Liver (tissue), 9 donors: ENCODE results near the gene RFPL2. TPM values are rescaled to one million over a fixed set of nuclear protein-coding genes. Genes with fewer than 3 reads are reported as not detected.
"Not testable (repeated sequence)": the region's sequence is repeated elsewhere in the genome, so short reads cannot be mapped to it uniquely, and the experiment has no call there.

ENCODE experiments used
- DNase-seq: peaks from one replicate; pipeline ENCODE4 v3.0.0-alpha.2; 2017; ENCODE audit warnings: low spot score
- H3K27ac ChIP-seq, 2 donors: one replicate each; pipeline ENCODE4 v1.7.0; 2013; ENCODE audit warnings: inconsistent platforms in 2 of 2, low read length in 2 of 2, control low read depth in 1 of 2, low read depth in 1 of 2, mild to moderate bottlenecking in 1 of 2
- H3K27me3 ChIP-seq, 4 donors: one replicate each; pipeline versions ENCODE4 v1.6.1 to v1.7.0; 2013; ENCODE audit warnings: low read length in 3 of 4, inconsistent platforms in 1 of 4, mild to moderate bottlenecking in 1 of 4, moderate library complexity in 1 of 4; ENCODE audit not compliant: control insufficient read depth in 4 of 4, insufficient read depth in 4 of 4
- H3K36me3 ChIP-seq, 4 donors: one replicate each; pipeline versions ENCODE4 v1.6.1 to v1.7.0; 2013; ENCODE audit warnings: low read length in 3 of 4, mild to moderate bottlenecking in 3 of 4, low read depth in 1 of 4, moderate library complexity in 1 of 4; ENCODE audit not compliant: control insufficient read depth in 4 of 4, insufficient read depth in 3 of 4
- H3K4me1 ChIP-seq, 4 donors: one replicate each; pipeline versions ENCODE4 v1.6.1 to v1.7.0; 2013; ENCODE audit warnings: low read length in 3 of 4, mild to moderate bottlenecking in 3 of 4, moderate library complexity in 1 of 4; ENCODE audit not compliant: control insufficient read depth in 4 of 4, insufficient read depth in 4 of 4
- H3K4me3 ChIP-seq, 3 donors: one replicate each; pipeline versions ENCODE4 v1.6.1 to v1.7.0; 2013; ENCODE audit warnings: low read length in 3 of 3, control low read depth in 1 of 3, low read depth in 1 of 3, mild to moderate bottlenecking in 1 of 3
- H3K9ac ChIP-seq, 2 donors: one replicate each; pipeline ENCODE4 v1.7.0; 2013; ENCODE audit warnings: low read length in 2 of 2, mild to moderate bottlenecking in 2 of 2, moderate library complexity in 2 of 2, control low read depth in 1 of 2, low read depth in 1 of 2
- H3K9me3 ChIP-seq, 4 donors: one replicate each; pipeline versions ENCODE4 v1.6.1 to v1.7.0; 2013; ENCODE audit warnings: low read length in 3 of 4; ENCODE audit not compliant: control insufficient read depth in 4 of 4
- FOXA1 ChIP-seq: IDR thresholded peaks from 2 replicates; pipeline ENCODE4 v1.6.1; 2016; ENCODE audit warnings: antibody characterized with exemption
- FOXA2 ChIP-seq: IDR thresholded peaks from 2 replicates; pipeline ENCODE4 v1.6.1; 2016; ENCODE audit warnings: antibody characterized with exemption
- GABPA ChIP-seq, 2 donors: IDR thresholded peaks in 1 of 2; conservative IDR thresholded peaks in 1 of 2; 2 replicates each; pipeline ENCODE4 v1.6.1; 2016; ENCODE audit warnings: antibody characterized with exemption in 2 of 2, mild to moderate bottlenecking in 1 of 2, moderate library complexity in 1 of 2
- HNF4A ChIP-seq, 2 donors: conservative IDR thresholded peaks; 2 replicates each; pipeline ENCODE4 v1.6.1; 2016; ENCODE audit warnings: antibody characterized with exemption in 2 of 2, mild to moderate bottlenecking in 2 of 2
- HNF4G ChIP-seq: IDR thresholded peaks from 2 replicates; pipeline ENCODE4 v1.6.1; 2016; ENCODE audit warnings: antibody characterized with exemption
- RAD21 ChIP-seq, 2 donors: IDR thresholded peaks; 2 replicates each; pipeline ENCODE4 v1.6.1; 2016; ENCODE audit warnings: antibody characterized with exemption in 2 of 2, mild to moderate bottlenecking in 2 of 2
- REST ChIP-seq: IDR thresholded peaks from 2 replicates; pipeline ENCODE4 v1.6.1; 2016; ENCODE audit warnings: antibody characterized with exemption, mild to moderate bottlenecking
- RXRA ChIP-seq, 2 donors: IDR thresholded peaks; 2 replicates each; pipeline ENCODE4 v1.6.1; 2017 to 2018; ENCODE audit warnings: antibody characterized with exemption in 2 of 2, mild to moderate bottlenecking in 1 of 2
- YY1 ChIP-seq: IDR thresholded peaks from 2 replicates; pipeline ENCODE4 v1.6.1; 2016; ENCODE audit warnings: antibody characterized with exemption, mild to moderate bottlenecking
- WGBS: extraction: QIAGEN DNeasy Blood & Tissue Kit; methylation state at CpG from one replicate; pipeline ENCODE4 v1.1.7; 2013; 5-methylcytosine and 5-hydroxymethylcytosine counted together
- polyA plus RNA-seq, 2 donors: library from polyadenylated mRNA; stranded (reverse) in 1 of 2; unstranded in 1 of 2; fragments of 200-250 nt in 1 of 2; fragments of >200 nt in 1 of 2; fragmentation: Nextera tagmentation in 1 of 2; extraction: Ambion mirVana in 1 of 2; gene quantifications; one replicate each; pipeline versions ENCODE4 v1.2.1 to v1.2.3, GENCODE V29; 2013 to 2015
- total RNA-seq, 2 donors: library from RNA; depleted of rRNA; stranded (reverse); fragments of >200 nt; gene quantifications; one replicate each; pipeline ENCODE4 v1.2.3, GENCODE V29; 2014
- TF ChIP-seq, protein P1 (sequence below): IDR thresholded peaks from 2 replicates; pipeline ENCODE4 v1.6.1; 2016; ENCODE audit warnings: antibody characterized with exemption
- donor health status: healthy.
- donor health status: healthy.
- donor health status: healthy.
- donor health status: healthy.
- donor health status: healthy.

RFPL2 gene
- total and polyA plus RNA-seq, 4 donors, result under 0.01 to 0.98 (median 0.07) TPM; not detected in 1

- TF ChIP-seq REST (no peak), GABPA (IDR thresholded peaks at IDR 0.05 in 1 of 2, conservative IDR thresholded peaks at IDR 0.05 in 1 of 2) (no peak), HNF4G (no peak), RXRA (IDR thresholded peaks at IDR 0.05) (no peak), YY1 (no peak)
- TF ChIP-seq, protein P1, sequence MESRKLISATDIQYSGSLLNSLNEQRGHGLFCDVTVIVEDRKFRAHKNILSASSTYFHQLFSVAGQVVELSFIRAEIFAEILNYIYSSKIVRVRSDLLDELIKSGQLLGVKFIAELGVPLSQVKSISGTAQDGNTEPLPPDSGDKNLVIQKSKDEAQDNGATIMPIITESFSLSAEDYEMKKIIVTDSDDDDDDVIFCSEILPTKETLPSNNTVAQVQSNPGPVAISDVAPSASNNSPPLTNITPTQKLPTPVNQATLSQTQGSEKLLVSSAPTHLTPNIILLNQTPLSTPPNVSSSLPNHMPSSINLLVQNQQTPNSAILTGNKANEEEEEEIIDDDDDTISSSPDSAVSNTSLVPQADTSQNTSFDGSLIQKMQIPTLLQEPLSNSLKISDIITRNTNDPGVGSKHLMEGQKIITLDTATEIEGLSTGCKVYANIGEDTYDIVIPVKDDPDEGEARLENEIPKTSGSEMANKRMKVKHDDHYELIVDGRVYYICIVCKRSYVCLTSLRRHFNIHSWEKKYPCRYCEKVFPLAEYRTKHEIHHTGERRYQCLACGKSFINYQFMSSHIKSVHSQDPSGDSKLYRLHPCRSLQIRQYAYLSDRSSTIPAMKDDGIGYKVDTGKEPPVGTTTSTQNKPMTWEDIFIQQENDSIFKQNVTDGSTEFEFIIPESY, result no peak
Observed at GRCh38 chr22:32165681-32166080, 39.2 kb downstream of the RFPL2 start (continued).

- H3K9ac ChIP-seq, result no peak overlapping the region
- no peak overlapping the region for H3K27ac ChIP-seq
- TF ChIP-seq FOXA2 (no peak), RAD21 (IDR thresholded peaks at IDR 0.05) (no peak), YY1 (no peak), RXRA (IDR thresholded peaks at IDR 0.05) (no peak), HNF4G (no peak), FOXA1 (no peak), HNF4A (conservative IDR thresholded peaks at IDR 0.05) (no peak), GABPA (IDR thresholded peaks at IDR 0.05 in 1 of 2, conservative IDR thresholded peaks at IDR 0.05 in 1 of 2) (no peak)
- no peak for DNase-seq
- WGBS, result 52% methylated on average over 6 of the region's 6 CpGs
- H3K4me1 ChIP-seq, result no peaks in the 10 kb centered on the region
- H3K4me3 ChIP-seq, result no peak overlapping the region
- no peaks in the 10 kb centered on the region for H3K27me3 ChIP-seq
- no peaks in the 10 kb centered on the region for H3K9me3 ChIP-seq
- H3K36me3 ChIP-seq, result no peaks in the 10 kb centered on the region
Observed at GRCh38 chr22:32164075-32164860, 40.6 kb downstream of the RFPL2 start.

- H3K27ac ChIP-seq, H3K4me3 ChIP-seq, H3K36me3 ChIP-seq, DNase-seq, H3K27me3 ChIP-seq, H3K9me3 ChIP-seq, H3K9ac ChIP-seq, H3K4me1 ChIP-seq: not testable (repeated sequence)
- 75% methylated on average over 5 of the region's 5 CpGs for WGBS
Observed at GRCh38 chr22:32160411-32160810, 44.5 kb downstream of the RFPL2 start.
